B cell (primary cell): ENCODE results near the gene SGTA. TPM values are rescaled to one million over a fixed set of nuclear protein-coding genes. Genes with fewer than 3 reads are reported as not detected.

Experiments
- ATAC-seq: fragments of 200-7000 bp; cut with Tn5 transposase; one replicate; pipeline ENCODE4 v1.10.0; 2021; ENCODE audit warnings: low read depth, mild to moderate bottlenecking, moderate number of reproducible peaks, moderate library complexity
- CTCF ChIA-PET: fragments of 350-600 bp; sonication (Branson Sonifier 250); formaldehyde crosslinking; loops from one replicate; lab custom pipeline; 2021; ENCODE audit warnings: antibody characterized with exemption, inconsistent platforms; lab: Charles Lee
- POLR2A ChIA-PET: fragments of 350-600 bp; sonication (Branson Sonifier 250); formaldehyde crosslinking; loops from one replicate; lab custom pipeline; 2021; ENCODE audit warnings: antibody characterized with exemption; lab: Charles Lee
- DNase-seq: peaks from one replicate; pipeline ENCODE4 v3.0.0; 2013
- H2AFZ ChIP-seq: 2 replicates; pipeline ENCODE4 v1.6.1; 2012; ENCODE audit warnings: mild to moderate bottlenecking, low read depth, low read length; ENCODE audit not compliant: insufficient read depth, poor library complexity, severe bottlenecking
- H3K27ac ChIP-seq, 2 donors: 1 replicate in 1 of 2; 2 replicates in 1 of 2; pipeline ENCODE4 v1.5.1; 2012 to 2013; ENCODE audit warnings: low read length in 2 of 2, mild to moderate bottlenecking in 2 of 2, moderate library complexity in 1 of 2
- H3K27me3 ChIP-seq, 4 experiments: fragments of 200-600 bp in 1 of 4; sonication (generic) in 1 of 4; replicated peaks in 1 of 4; 1 replicate in 2 of 4; 2 replicates in 2 of 4; pipeline versions ENCODE4 v1.6.1 to v1.7.0; 2013 to 2016; ENCODE audit warnings: low read length in 3 of 4, mild to moderate bottlenecking in 2 of 4, mixed read lengths in 1 of 4, moderate library complexity in 1 of 4; ENCODE audit not compliant: insufficient read depth in 4 of 4, control insufficient read depth in 3 of 4; ENCODE audit errors: control extremely low read depth in 1 of 4
- H3K36me3 ChIP-seq, 2 experiments: replicated peaks in 1 of 2; 1 replicate in 1 of 2; 2 replicates in 1 of 2; pipeline versions ENCODE4 v1.6.1 to v1.7.1; 2013; ENCODE audit warnings: low read length in 1 of 2; ENCODE audit not compliant: insufficient read depth in 2 of 2, control insufficient read depth in 1 of 2; ENCODE audit errors: control extremely low read depth in 1 of 2, extremely low read depth in 1 of 2
- H3K4me1 ChIP-seq, 2 donors: fragments of 200-600 bp in 1 of 2; sonication (generic) in 1 of 2; 1 replicate in 1 of 2; 2 replicates in 1 of 2; pipeline versions ENCODE4 v1.5.1 to v1.6.1; 2013 to 2017; ENCODE audit warnings: low read length in 2 of 2; ENCODE audit not compliant: control insufficient read depth in 2 of 2, insufficient read depth in 2 of 2
- H3K4me2 ChIP-seq: replicated peaks from 2 replicates; pipeline ENCODE3; 2012; ENCODE audit warnings: mild to moderate bottlenecking, low read depth, low read length; ENCODE audit not compliant: poor library complexity, severe bottlenecking
- H3K4me3 ChIP-seq, 5 experiments: fragments of 200-600 bp in 1 of 5; sonication (generic) in 1 of 5; 1 replicate in 3 of 5; 2 replicates in 2 of 5; pipeline versions ENCODE4 v1.5.1 to v1.7.0; 2011 to 2016; ENCODE audit warnings: low read length in 4 of 5, mild to moderate bottlenecking in 4 of 5, low read depth in 2 of 5, control low read depth in 1 of 5, moderate library complexity in 1 of 5; ENCODE audit not compliant: insufficient read depth in 1 of 5; ENCODE audit errors: control extremely low read depth in 1 of 5, extremely low read depth in 1 of 5
- H3K79me2 ChIP-seq: fragments of 200-600 bp; sonication (generic); one replicate; pipeline ENCODE4 v1.6.0; 2016; ENCODE audit warnings: low read length; ENCODE audit not compliant: control insufficient read depth, insufficient read depth
- H3K9ac ChIP-seq: fragments of 200-600 bp; sonication (generic); 2 replicates; pipeline ENCODE4 v1.6.1; 2017; ENCODE audit warnings: mild to moderate bottlenecking, low read length, moderate library complexity
- H3K9me3 ChIP-seq, 3 donors: one replicate each; pipeline versions ENCODE4 v1.6.1 to v1.7.1; 2013; ENCODE audit warnings: low read length in 2 of 3; ENCODE audit not compliant: control insufficient read depth in 2 of 3, insufficient read depth in 1 of 3; ENCODE audit errors: control extremely low read depth in 1 of 3
- H4K20me1 ChIP-seq: 2 replicates; pipeline ENCODE4 v1.6.0; 2012; ENCODE audit warnings: mild to moderate bottlenecking, low read length; ENCODE audit not compliant: insufficient read depth, control insufficient read depth, poor library complexity, severe bottlenecking
- H3K27ac Mint-ChIP-seq: one replicate; pipeline ENCODE4 v1.8.0; 2021; ENCODE audit warnings: mixed read lengths
- H3K27me3 Mint-ChIP-seq: one replicate; pipeline ENCODE4 v1.8.0; 2021; ENCODE audit warnings: mixed read lengths
- H3K4me1 Mint-ChIP-seq: one replicate; pipeline ENCODE4 v1.8.0; 2021; ENCODE audit warnings: mixed read lengths
- H3K4me3 Mint-ChIP-seq: one replicate; pipeline ENCODE4 v1.8.0; 2021; ENCODE audit warnings: mixed read lengths
- H3K9me3 Mint-ChIP-seq: one replicate; pipeline ENCODE4 v1.8.0; 2022; ENCODE audit warnings: mixed read lengths; ENCODE audit not compliant: insufficient read depth
- CTCF ChIP-seq: fragments of 200-600 bp; IDR thresholded peaks from one replicate; pipeline ENCODE4 v1.8.0; 2022; ENCODE audit warnings: antibody characterized with exemption, mild to moderate bottlenecking
- EZH2 ChIP-seq: IDR thresholded peaks from 2 replicates; pipeline ENCODE4 v1.6.1; 2012; ENCODE audit warnings: borderline replicate concordance, low read depth, mild to moderate bottlenecking, moderate library complexity, low read length; ENCODE audit not compliant: insufficient read depth, poor library complexity, severe bottlenecking
- WGBS: methylation state at CpG from one replicate; pipeline ENCODE4 v1.1.5; 2013; ENCODE audit warnings: missing lambda C conversion rate; ENCODE audit not compliant: insufficient coverage; 5-methylcytosine and 5-hydroxymethylcytosine counted together
- intact Hi-C: fragments of 100-400 bp; cut with micrococcal nuclease; formaldehyde crosslinking; loops from one replicate; pipeline ENCODE4 v1.10.0; 2022
- polyA plus RNA-seq: library from polyadenylated mRNA; depleted of rRNA; stranded (reverse); fragments of >200 nt; gene quantifications from 2 replicates; pipeline ENCODE4 v1.2.3, GENCODE V29; 2012
- total RNA-seq, 2 donors: library from RNA; stranded (reverse); fragments of 120-200 nt in 1 of 2; gene quantifications; 1 replicate in 1 of 2; 2 replicates in 1 of 2; pipeline versions ENCODE4 v1.2.3 to v1.2.4, GENCODE V29; 2013 to 2022

SGTA gene
- total and polyA plus RNA-seq, 2 donors (not counting 1 experiment from before 2014, with no cell fraction given), result 36.6 to 42.0 TPM

GRCh38 chr19:2750808-2751437 lies 32.1 kb downstream of the SGTA start:
- Mint-ChIP-seq H3K4me1 (peaks cover 10% of the 10 kb centered on the region), H3K27me3 (no peaks in the 10 kb centered on the region), H3K4me3 (no peak overlapping the region), H3K9me3 (no peaks in the 10 kb centered on the region), H3K27ac (no peak overlapping the region)
- ChIA-PET CTCF (interaction anchor here (0.6 to 3.1 kb wide), 9 partner anchors 24 to 117 kb away, joined by 3 to 156 read pairs (median 16); partner anchors contain the start of genes GNG7 and SGTA), POLR2A (no interaction called here)
- WGBS, result 66% methylated on average over 13 of the region's 17 CpGs
- Histone ChIP-seq H3K79me2 (peaks cover 12% of the 10 kb centered on the region), H3K9ac (no peak overlapping the region), H4K20me1 (no peaks in the 10 kb centered on the region), H3K4me1 (peaks cover 8 to 18% of the 10 kb centered on the region in 2 donors), H3K4me2 (no peak overlapping the region), H3K27ac (no peak overlapping the region), H3K9me3 (no peaks in the 10 kb centered on the region), H2AFZ (no peak overlapping the region), H3K27me3 (no peaks in the 10 kb centered on the region), H3K4me3 (no peak overlapping the region), H3K36me3 (peaks cover 0 to 6% of the 10 kb centered on the region in 2 experiments)
- intact Hi-C loops, result no loop called here
- ATAC-seq (no peak), DNase-seq (no peak)
- no peak for TF ChIP-seq CTCF
- no peak for TF ChIP-seq EZH2

- H3K79me2 ChIP-seq, result peaks cover 12% of the 10 kb centered on the region
- Mint-ChIP-seq H3K4me3 (no peak overlapping the region), H3K27ac (peak overlapping the region; percentile 15), H3K9me3 (no peaks in the 10 kb centered on the region), H3K27me3 (peaks cover 9% of the 10 kb centered on the region), H3K4me1 (peaks cover 10% of the 10 kb centered on the region)
- H3K9me3 ChIP-seq, result no peaks in the 10 kb centered on the region
- peaks cover 8 to 18% of the 10 kb centered on the region in 2 donors for H3K4me1 ChIP-seq
- H3K4me3 ChIP-seq, result no peak overlapping the region
- no peaks in the 10 kb centered on the region for H3K27me3 ChIP-seq
- H3K27ac ChIP-seq, result no peak overlapping the region
- TF ChIP-seq CTCF, result no peak
- ATAC-seq, result no peak
- WGBS, result 100% methylated on average over 1 of the region's 7 CpGs
- H3K4me2 ChIP-seq, result no peak overlapping the region
- intact Hi-C loops, result loop anchor here (10.0 kb wide), 1 partner anchor 273 kb away; the partner anchor contains the start of gene GADD45B
- H2AFZ ChIP-seq, result no peak overlapping the region
- ChIA-PET POLR2A (interaction anchor here (0.7 kb wide), 1 partner anchor 39 kb away, joined by 3 read pairs; no protein-coding TSS in a partner anchor), CTCF (interaction anchor here (0.8 to 3.4 kb wide), 3 partner anchors 85 to 110 kb away, joined by 4 to 24 read pairs (median 8); no protein-coding TSS in a partner anchor)
- H4K20me1 ChIP-seq, result no peaks in the 10 kb centered on the region
- H3K36me3 ChIP-seq, result no peaks in the 10 kb centered on the region
- H3K9ac ChIP-seq, result no peak overlapping the region
- DNase-seq, result no peak
Measured at GRCh38 chr19:2747349-2747748, 35.7 kb downstream of the SGTA start.
